Subcutaneous abdominal adipose tissue (tissue), 5 donors: ENCODE data around the gene MAGI1.
A peak's percentile ranks its signal among the peaks of the same experiment; 100 is the strongest.

Experiments used
- H3K27ac ChIP-seq: one replicate; pipeline ENCODE4 v1.7.0; 2013; ENCODE audit warnings: low read depth, mild to moderate bottlenecking, inconsistent platforms, low read length, moderate library complexity
- H3K27me3 ChIP-seq, 5 donors: one replicate each; pipeline ENCODE4 v1.7.0; 2013; ENCODE audit warnings: low read length in 5 of 5, inconsistent platforms in 1 of 5; ENCODE audit not compliant: control insufficient read depth in 5 of 5, insufficient read depth in 4 of 5
- H3K36me3 ChIP-seq, 5 donors: one replicate each; pipeline ENCODE4 v1.7.0; 2013; ENCODE audit warnings: low read length in 5 of 5; ENCODE audit not compliant: control insufficient read depth in 5 of 5, insufficient read depth in 5 of 5
- H3K4me1 ChIP-seq, 5 donors: one replicate each; pipeline ENCODE4 v1.7.0; 2013; ENCODE audit warnings: low read length in 5 of 5, mild to moderate bottlenecking in 3 of 5, moderate library complexity in 1 of 5; ENCODE audit not compliant: control insufficient read depth in 5 of 5, insufficient read depth in 5 of 5
- H3K4me3 ChIP-seq, 5 donors: one replicate each; pipeline ENCODE4 v1.7.0; 2013; ENCODE audit warnings: low read length in 5 of 5, low read depth in 1 of 5
- H3K9ac ChIP-seq, 5 donors: one replicate each; pipeline ENCODE4 v1.7.0; 2013; ENCODE audit warnings: low read length in 5 of 5, mild to moderate bottlenecking in 4 of 5, moderate library complexity in 3 of 5
- H3K9me3 ChIP-seq, 5 donors: one replicate each; pipeline ENCODE4 v1.7.0; 2013; ENCODE audit warnings: low read length in 5 of 5; ENCODE audit not compliant: control insufficient read depth in 5 of 5
- donor health status: healthy.
- donor health status: healthy.
- donor health status: healthy.
- donor health status: healthy.
- donor health status: healthy.

Gene MAGI1

DNA sequence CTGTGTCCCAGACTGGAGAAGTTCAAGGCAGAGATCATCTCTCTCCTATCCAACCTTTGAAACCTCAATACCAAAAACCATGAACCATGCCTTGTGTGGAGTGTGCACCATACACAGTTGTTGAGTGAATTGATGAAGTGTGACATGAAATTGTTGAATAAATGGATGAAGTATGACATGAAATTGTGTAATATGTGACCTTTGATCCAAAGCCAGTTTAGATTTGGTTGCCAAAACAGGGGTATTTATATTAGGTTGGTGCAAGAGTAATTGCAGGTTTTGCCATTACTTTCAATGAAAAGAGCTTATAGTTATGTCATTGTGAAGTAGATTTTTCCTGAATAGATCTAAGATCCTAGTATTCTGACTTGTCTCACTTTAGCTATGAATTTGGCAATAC is 3.1 kb upstream of the MAGI1 start:
- Histone ChIP-seq H3K36me3 (no peaks in the 10 kb centered on the region), H3K27me3 (no peaks in the 10 kb centered on the region), H3K4me3 (no peak overlapping the region), H3K4me1 (peaks cover 0 to 25% (median 20%) of the 10 kb centered on the region in 5 donors), H3K9me3 (no peaks in the 10 kb centered on the region), H3K27ac (no peak overlapping the region), H3K9ac (no peak overlapping the region)

DNA sequence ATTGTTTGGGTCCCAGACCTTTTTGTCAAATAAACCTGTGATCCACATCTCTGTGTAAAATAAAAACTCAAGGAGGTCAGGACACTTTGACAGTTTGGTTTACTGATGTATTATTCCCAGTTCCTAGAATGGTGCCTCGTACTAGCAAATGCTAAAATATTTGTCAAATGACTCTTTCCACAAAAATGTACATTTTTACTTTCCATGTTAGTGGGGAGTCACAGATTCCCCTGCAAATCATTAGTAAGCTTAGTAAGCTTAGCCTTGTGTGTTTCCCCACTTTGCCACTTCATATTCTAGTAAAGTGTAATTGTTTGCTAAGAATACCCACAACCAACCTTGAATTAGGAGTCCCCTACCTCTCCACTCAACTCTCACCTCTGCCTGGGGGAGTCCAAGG is 2.4 kb upstream of the MAGI1 start:
- H3K27me3 ChIP-seq = no peaks in the 10 kb centered on the region
- no peak overlapping the region for H3K27ac ChIP-seq
- H3K4me3 ChIP-seq = no peak overlapping the region

GRCh38 chr3:66039590-66039887 is 821 bp upstream of the MAGI1 start:
- H3K9me3 ChIP-seq = no peaks in the 10 kb centered on the region
- no peaks in the 10 kb centered on the region for H3K27me3 ChIP-seq
- H3K27ac ChIP-seq = peak overlapping the region; percentile 94

More for the DNA sequence above, 2.4 kb upstream of the MAGI1 start:
- H3K9me3 ChIP-seq = no peaks in the 10 kb centered on the region
- H3K36me3 ChIP-seq = no peaks in the 10 kb centered on the region
- H3K9ac ChIP-seq = no peak overlapping the region
- peaks cover 0 to 32% (median 27%) of the 10 kb centered on the region in 5 donors for H3K4me1 ChIP-seq

DNA sequence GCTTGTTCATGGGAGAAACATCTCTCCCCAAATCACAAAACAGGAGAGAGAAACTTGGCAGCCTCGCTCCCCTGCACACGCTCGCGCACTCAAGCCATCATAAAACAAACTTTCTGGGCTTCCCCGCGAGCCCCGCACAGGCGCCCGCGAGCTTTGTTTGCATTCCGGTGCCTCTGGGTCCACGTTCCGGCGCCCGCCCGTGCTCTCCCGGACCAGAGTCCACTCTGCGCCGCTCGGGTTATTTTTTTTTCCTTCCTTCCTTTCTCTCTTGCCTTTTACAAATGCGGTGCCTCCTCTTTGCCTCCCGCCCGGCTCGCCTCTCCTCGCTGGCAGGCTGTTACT is 363 bp downstream of the MAGI1 start:
- no peaks in the 10 kb centered on the region for H3K36me3 ChIP-seq
- peak overlapping the region; percentile 69 to 93 (median 83) for H3K4me3 ChIP-seq
- peak overlapping the region; percentile 79 to 93 (median 87) for H3K9ac ChIP-seq
- H3K27ac ChIP-seq = peak overlapping the region; percentile 94
- H3K27me3 ChIP-seq = no peaks in the 10 kb centered on the region
- H3K4me1 ChIP-seq = peaks cover 0 to 42% (median 39%) of the 10 kb centered on the region in 5 donors
- no peaks in the 10 kb centered on the region for H3K9me3 ChIP-seq

More at GRCh38 chr3:66039590-66039887, 821 bp upstream of the MAGI1 start:
- Histone ChIP-seq H3K9ac (peak overlapping the region; percentile 68 to 87 (median 74)), H3K4me3 (peak overlapping the region; percentile 69 to 93 (median 73)), H3K36me3 (no peaks in the 10 kb centered on the region), H3K4me1 (peaks cover 0 to 41% (median 39%) of the 10 kb centered on the region in 5 donors)

GRCh38 chr3:66037986-66038369 is 740 bp downstream of the MAGI1 start:
- Histone ChIP-seq H3K27ac (peak overlapping the region; percentile 94), H3K4me1 (peaks cover 0 to 46% (median 39%) of the 10 kb centered on the region in 5 donors), H3K9ac (peak overlapping the region; percentile 79 to 93 (median 87)), H3K9me3 (no peaks in the 10 kb centered on the region), H3K4me3 (peak overlapping the region; percentile 69 to 98 (median 83)), H3K36me3 (no peaks in the 10 kb centered on the region), H3K27me3 (no peaks in the 10 kb centered on the region)

GRCh38 chr3:66037330-66037985 is 1.3 kb downstream of the MAGI1 start:
- Histone ChIP-seq H3K4me3 (peak overlapping the region; percentile 69 to 98 (median 83)), H3K4me1 (peaks cover 0 to 47% (median 39%) of the 10 kb centered on the region in 5 donors), H3K9me3 (no peaks in the 10 kb centered on the region), H3K9ac (peak overlapping the region; percentile 82 to 93 (median 87)), H3K27ac (peak overlapping the region; percentile 94), H3K27me3 (no peaks in the 10 kb centered on the region), H3K36me3 (no peaks in the 10 kb centered on the region)

GRCh38 chr3:66036586-66037148 is 2.1 kb downstream of the MAGI1 start:
- H3K9me3 ChIP-seq = no peaks in the 10 kb centered on the region
- H3K4me3 ChIP-seq = peak overlapping the region; percentile 69 to 98 (median 83)
- peaks cover 0 to 42% (median 39%) of the 10 kb centered on the region in 5 donors for H3K4me1 ChIP-seq
- no peaks in the 10 kb centered on the region for H3K27me3 ChIP-seq
- peak overlapping the region; percentile 94 for H3K27ac ChIP-seq
- no peaks in the 10 kb centered on the region for H3K36me3 ChIP-seq
- H3K9ac ChIP-seq = peak overlapping the region; percentile 51 to 93 (median 87)

- Histone ChIP-seq H3K9ac (peak overlapping the region in 2 of 5 donors; percentile 82 to 89), H3K27me3 (no peaks in the 10 kb centered on the region), H3K4me1 (peaks cover 0 to 46% (median 39%) of the 10 kb centered on the region in 5 donors), H3K4me3 (peak overlapping the region; percentile 69 to 98 (median 83)), H3K27ac (peak overlapping the region; percentile 94), H3K36me3 (no peaks in the 10 kb centered on the region), H3K9me3 (no peaks in the 10 kb centered on the region)
Measured at GRCh38 chr3:66035763-66036477, 2.8 kb downstream of the MAGI1 start.

DNA sequence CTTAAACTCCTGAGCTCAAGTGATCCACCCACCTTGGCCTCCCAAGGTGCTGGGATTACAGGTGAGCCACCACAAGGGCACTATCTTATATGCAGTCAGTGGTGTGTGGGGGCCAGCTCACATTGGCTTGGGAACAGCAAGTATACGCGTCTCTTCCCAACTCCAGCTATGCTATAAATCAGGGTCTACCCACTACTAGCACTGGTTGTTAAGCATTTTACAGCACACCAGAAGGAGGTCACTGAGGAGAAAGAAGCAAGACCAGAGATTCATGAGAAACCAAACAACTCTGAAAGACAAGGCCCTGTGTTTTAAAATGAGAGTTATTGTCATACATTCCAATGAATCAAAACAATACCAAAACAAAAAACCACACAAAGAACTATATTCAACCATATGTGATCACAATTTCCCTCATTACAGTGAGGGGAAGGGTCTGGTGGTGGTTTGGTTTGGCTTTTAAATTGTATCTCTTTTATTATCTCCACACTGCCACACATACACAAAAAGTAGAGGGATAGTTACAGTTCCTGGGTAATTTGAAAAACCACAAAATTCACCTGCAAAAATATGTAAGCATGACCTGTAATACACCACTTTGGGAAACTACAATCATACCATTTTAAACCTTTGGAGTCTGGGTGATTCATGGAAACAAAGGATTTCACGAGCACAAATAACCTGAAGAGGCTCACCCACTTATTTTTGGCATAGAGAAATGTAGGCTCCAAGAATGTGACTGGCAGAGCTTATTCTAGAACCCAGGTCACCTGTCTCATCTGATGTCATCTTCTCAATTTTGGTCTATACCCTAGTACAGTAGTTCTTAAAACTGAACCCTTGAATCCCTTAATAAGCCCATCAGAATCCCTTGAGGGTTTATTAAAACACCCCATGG is 5.2 kb downstream of the MAGI1 start:
- H3K27ac ChIP-seq = no peak overlapping the region
- no peak overlapping the region for H3K4me3 ChIP-seq
- H3K4me1 ChIP-seq = peaks cover 0 to 40% (median 33%) of the 10 kb centered on the region in 5 donors
- H3K9ac ChIP-seq = no peak overlapping the region
- H3K36me3 ChIP-seq = no peaks in the 10 kb centered on the region
- no peaks in the 10 kb centered on the region for H3K27me3 ChIP-seq
- H3K9me3 ChIP-seq = no peaks in the 10 kb centered on the region
